ENCODE measurements around the gene CEP83. TPM values are rescaled to one million over a fixed set of nuclear protein-coding genes. Genes with fewer than 3 reads are reported as not detected.

The CEP83 gene
- total RNA-seq, 3 donors from 2014 or later = 13.3 to 30.0 (median 23.3) TPM

DNA sequence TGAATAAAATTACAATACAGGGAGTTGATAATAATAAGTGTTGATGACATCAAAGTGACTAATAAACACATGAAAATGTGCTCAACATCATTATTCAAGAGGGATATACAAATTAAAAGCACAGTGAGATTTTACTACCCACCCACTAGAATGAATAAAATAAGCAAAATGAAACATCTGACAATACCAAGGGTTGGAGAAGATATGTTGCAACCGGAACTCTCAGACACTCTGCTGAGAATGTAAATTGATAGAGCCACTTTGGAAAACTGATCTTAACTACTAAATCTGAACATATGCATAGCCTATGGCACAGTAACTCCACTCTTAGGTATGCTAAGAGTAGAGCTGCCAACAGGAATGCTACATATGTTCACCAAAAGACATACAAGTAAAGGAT is 44.0 kb upstream of the CEP83 start:
- TF ChIP-seq POLR2A (IDR thresholded peaks at IDR 0.05) (no peak), CTCF (IDR thresholded peaks at IDR 0.05) (no peak), POLR2AphosphoS5 (IDR thresholded peaks at IDR 0.05) (no peak)
- no peak for DNase-seq (ENCODE audit: low spot score in 2 of 2)
- Histone ChIP-seq H3K4me1 (no peaks in the 10 kb centered on the region), H3K27ac (no peak overlapping the region), H3K4me3 (no peak overlapping the region), H3K27me3 (no peaks in the 10 kb centered on the region), H3K9me3 (peaks cover 7 to 13% of the 10 kb centered on the region in 2 donors), H3K36me3 (no peaks in the 10 kb centered on the region)
- intact Hi-C loops (cut with DNase I; ENCODE audit: low total_unique reads) = no loop called here

GRCh38 chr12:94500831-94501567 is 41.3 kb upstream of the CEP83 start:
- H3K4me1 ChIP-seq = no peaks in the 10 kb centered on the region
- intact Hi-C loops (cut with DNase I; ENCODE audit: low total_unique reads) = no loop called here
- H3K4me3 ChIP-seq = no peak overlapping the region

GRCh38 chr12:94498698-94499097 is 39.0 kb upstream of the CEP83 start:
- TF ChIP-seq CTCF (IDR thresholded peaks at IDR 0.05) = no peak
- DNase-seq (ENCODE audit: low spot score in 2 of 2) = no peak
- Histone ChIP-seq H3K9me3 (peaks cover 13 to 16% of the 10 kb centered on the region in 2 donors), H3K27ac (no peak overlapping the region), H3K27me3 (no peaks in the 10 kb centered on the region), H3K36me3 (no peaks in the 10 kb centered on the region), H3K4me3 (no peak overlapping the region), H3K4me1 (no peaks in the 10 kb centered on the region)
- intact Hi-C loops (cut with DNase I; ENCODE audit: low total_unique reads) = no loop called here

More at GRCh38 chr12:94500831-94501567, 41.3 kb upstream of the CEP83 start:
- H3K36me3 ChIP-seq = no peaks in the 10 kb centered on the region
- no peak for DNase-seq (ENCODE audit: low spot score in 2 of 2)
- no peak overlapping the region for H3K27ac ChIP-seq
- H3K9me3 ChIP-seq = peaks cover 13 to 16% of the 10 kb centered on the region in 2 donors
- no peak for TF ChIP-seq CTCF (IDR thresholded peaks at IDR 0.05)
- no peak for TF ChIP-seq POLR2A (IDR thresholded peaks at IDR 0.05)
- TF ChIP-seq POLR2AphosphoS5 (IDR thresholded peaks at IDR 0.05) = no peak
- H3K27me3 ChIP-seq = no peaks in the 10 kb centered on the region

- Histone ChIP-seq H3K27ac (no peak overlapping the region), H3K36me3 (no peaks in the 10 kb centered on the region), H3K9me3 (peaks cover 13 to 16% of the 10 kb centered on the region in 2 donors), H3K4me3 (no peak overlapping the region), H3K4me1 (no peaks in the 10 kb centered on the region), H3K27me3 (no peaks in the 10 kb centered on the region)
- DNase-seq (ENCODE audit: low spot score in 2 of 2) = no peak
- intact Hi-C loops (cut with DNase I; ENCODE audit: low total_unique reads) = no loop called here
- TF ChIP-seq POLR2A (IDR thresholded peaks at IDR 0.05) (no peak), POLR2AphosphoS5 (IDR thresholded peaks at IDR 0.05) (no peak), CTCF (IDR thresholded peaks at IDR 0.05) (no peak)
These were observed 38.4 kb upstream of the CEP83 start for GRCh38 chr12:94498073-94498472.

DNA sequence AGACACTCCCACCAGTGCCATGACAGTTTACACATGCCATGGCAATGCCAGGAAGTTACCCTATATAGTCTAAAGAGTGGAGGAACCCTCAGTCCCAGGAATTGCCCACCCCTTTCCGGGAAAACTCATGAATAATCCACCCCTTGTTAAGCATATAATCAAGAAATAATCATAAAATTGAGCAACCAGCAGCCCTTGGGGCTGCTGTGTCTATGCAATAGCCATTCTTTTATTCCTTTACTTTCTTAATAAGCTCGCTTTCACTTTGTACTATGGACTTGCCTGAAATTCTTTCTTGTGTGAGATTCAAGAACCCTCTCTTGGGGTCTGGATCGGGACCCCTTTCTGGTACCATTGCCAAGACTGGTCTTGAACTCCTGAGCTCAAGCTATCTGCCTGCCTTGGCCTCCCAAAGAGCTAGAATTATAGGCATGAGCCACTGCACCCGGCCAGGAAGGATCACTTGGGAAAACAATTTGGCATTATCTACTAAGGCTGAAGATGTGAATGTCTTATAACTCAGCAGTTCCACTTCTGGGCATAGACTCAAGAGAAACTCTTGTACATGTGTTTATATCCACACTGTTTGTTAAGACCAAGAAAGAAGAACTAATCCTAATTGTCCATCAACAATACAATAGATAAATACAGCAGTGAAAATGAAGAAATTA is 35.9 kb upstream of the CEP83 start:
- H3K4me1 ChIP-seq = no peaks in the 10 kb centered on the region
- no peak overlapping the region for H3K27ac ChIP-seq
- H3K36me3 ChIP-seq = no peaks in the 10 kb centered on the region
- peaks cover 0 to 9% of the 10 kb centered on the region in 2 donors for H3K9me3 ChIP-seq
- intact Hi-C loops (cut with DNase I; ENCODE audit: low total_unique reads) = no loop called here
- no peaks in the 10 kb centered on the region for H3K27me3 ChIP-seq
- TF ChIP-seq POLR2AphosphoS5 (IDR thresholded peaks at IDR 0.05) (no peak), POLR2A (IDR thresholded peaks at IDR 0.05) (no peak), CTCF (IDR thresholded peaks at IDR 0.05) (no peak)
- H3K4me3 ChIP-seq = no peak overlapping the region
- DNase-seq (ENCODE audit: low spot score in 2 of 2) = no peak
